ENCODE results near the gene GPC1.

DNA sequence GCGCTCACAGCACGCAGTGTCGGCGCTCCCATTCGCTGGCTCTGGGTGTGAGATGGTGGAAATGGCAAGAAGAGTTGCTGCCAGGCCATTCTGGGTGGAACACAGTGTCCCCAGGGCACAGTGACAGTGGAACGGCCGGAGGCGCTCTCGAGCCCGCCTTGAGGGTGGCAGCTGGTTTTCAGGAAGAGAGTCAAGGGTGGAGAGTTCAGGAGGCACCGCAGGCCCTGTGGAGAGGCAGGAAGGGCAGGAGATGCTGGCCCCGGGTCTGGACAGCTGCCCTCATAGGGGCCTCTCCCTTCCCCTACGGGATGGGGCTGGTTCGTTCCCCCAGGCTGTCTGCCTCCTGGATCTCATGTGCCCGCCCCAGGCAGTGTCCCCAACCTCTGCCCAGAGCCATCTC lies 12.5 kb downstream of the GPC1 start:
- TF ChIP-seq CTCF (IDR thresholded peaks at IDR 0.05) (no peak), POLR2A (IDR thresholded peaks at IDR 0.05) (no peak)
